ENCODE measurements around the gene CHCHD3. TPM values are rescaled to one million over a fixed set of nuclear protein-coding genes. Genes with fewer than 3 reads are reported as not detected.
A peak's percentile ranks its signal among the peaks of the same experiment; 100 is the strongest.
"Not testable (repeated sequence)": the region's sequence is repeated elsewhere in the genome, so short reads cannot be mapped to it uniquely, and the experiment has no call there.

The CHCHD3 gene
- total RNA-seq, 1 donor from 2014 or later, result 53.2 TPM

DNA sequence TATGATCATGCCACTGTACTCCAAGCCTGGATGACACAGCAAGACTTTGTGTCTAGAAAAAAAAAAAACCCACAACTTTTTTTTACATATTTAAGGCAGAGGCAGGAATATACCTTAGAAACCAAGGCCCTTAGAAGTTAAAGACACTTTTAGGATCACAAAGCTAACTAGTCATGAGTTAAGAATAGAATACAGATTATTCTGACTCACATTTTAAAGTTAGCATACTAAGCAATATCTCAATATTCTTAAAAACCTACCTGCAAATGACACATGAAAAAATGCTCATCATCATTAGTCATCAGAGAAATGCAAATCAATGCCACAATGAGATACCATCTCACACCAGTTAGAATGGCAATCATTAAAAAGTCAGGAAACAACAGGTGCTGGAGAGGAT is 177.7 kb downstream of the CHCHD3 start:
- no peak for DNase-seq (ENCODE audit: low read depth in 2 of 2)

DNA sequence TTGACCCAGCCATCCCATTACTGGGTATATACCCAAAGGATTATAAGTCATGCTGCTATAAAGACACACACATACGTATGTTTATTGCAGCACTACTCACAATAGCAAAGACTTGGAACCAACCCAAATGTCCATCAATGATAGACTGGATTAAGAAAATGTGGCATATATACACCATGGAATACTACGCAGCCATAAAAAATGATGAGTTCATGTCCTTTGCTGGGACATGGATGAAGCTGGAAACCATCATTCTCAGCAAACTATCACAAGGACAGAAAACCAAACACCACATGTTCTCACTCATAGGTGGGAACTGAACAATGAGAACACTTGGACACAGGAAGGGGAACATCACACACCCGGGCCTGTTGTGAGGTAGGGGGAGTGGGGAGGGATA is 179.6 kb downstream of the CHCHD3 start:
- DNase-seq (ENCODE audit: low read depth in 2 of 2), result not testable (repeated sequence)

DNA sequence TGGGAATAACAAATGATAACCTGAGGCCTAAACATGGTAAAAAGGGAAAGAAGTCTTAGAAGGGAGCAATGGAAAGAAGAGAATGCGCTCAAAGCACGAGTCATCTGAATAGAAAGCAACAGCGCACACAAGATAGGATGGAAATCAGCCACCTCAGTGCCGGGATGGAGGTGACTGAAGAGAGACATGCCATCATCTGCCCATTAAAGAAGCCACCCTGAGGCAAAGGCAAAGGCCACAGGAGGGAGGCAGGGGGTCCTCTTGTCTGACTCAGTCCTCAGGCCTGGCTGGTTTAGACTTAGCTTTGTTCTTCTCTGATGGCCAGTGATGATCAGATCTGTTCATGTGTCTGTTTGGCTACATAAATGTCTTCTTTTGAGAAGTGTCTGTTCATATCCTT is 180.6 kb downstream of the CHCHD3 start:
- DNase-seq (ENCODE audit: low read depth in 2 of 2), result no peak

DNA sequence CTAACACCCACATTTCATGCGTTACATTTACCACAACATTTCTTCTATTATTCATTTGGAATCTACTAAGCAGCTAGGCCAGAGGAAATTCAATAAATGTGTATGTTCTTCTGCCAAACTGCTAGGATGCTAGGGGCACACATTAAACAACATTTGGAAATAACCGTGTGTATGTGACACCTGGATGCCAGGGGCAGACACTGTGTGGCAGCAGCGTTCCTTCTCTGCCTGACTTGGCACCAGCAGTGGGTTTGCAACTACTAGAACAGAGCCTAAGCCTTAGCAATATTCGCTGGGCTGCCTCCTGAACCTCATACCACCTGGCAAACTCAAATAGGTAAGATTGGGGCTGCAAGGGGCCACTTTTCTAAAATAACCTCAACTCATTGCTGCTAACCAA is 182.1 kb downstream of the CHCHD3 start:
- peak; percentile 7 to 44 for DNase-seq (ENCODE audit: low read depth in 2 of 2)

DNA sequence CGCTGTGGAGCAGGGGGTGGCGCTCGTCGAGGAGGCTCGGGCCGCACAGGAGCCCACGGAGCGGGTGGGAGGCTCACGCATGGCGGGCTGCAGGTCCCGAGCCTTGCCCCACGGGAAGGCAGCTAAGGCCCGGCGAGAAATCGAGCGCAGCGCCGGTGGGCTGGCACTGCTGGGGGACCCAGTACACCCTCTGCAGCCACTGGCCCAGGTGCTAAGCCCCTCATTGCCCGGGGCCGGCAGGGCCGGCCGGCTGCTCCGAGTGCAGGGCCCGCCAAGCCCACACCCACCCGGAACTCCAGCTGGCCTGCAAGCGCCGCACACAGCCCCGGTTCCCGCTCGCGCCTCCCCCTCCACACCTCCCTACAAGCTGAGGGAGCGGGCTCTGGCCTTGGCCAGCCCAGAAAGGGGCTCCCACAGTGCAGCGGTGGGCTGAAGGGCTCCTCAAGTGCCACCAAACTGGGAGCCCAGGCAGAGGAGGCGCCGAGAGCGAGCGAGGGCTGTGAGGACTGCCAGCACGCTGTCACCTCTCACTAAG is 183.2 kb downstream of the CHCHD3 start:
- not testable (repeated sequence) for DNase-seq (ENCODE audit: low read depth in 2 of 2)

DNA sequence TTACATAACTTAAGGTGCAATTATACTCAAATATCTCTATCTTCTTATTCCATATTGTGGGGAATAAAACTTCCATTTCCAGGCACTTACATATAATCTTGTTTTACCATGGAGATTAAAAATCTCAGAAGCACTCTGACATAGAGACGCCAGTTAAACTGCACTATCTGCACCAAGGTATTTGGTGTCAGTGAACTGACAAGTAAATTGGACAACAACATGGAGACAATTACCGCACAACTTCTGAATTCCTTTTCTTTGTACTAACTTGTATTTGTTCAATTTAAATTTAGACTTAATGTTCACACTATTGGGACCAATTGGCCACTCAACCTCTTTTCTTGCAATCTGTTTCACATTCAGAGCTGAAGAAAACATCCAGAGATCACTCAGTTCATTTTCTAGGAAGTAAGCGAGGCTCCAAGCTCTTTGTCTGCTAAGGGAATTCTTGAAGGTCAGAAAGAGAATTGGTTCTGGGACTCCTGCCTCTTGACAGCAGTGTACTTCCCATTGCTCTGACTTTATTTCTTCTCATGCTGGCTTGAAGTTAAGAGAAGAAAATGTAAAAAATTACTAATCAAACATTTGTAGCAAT is 184.7 kb downstream of the CHCHD3 start:
- no peak for DNase-seq (ENCODE audit: low read depth in 2 of 2)

DNA sequence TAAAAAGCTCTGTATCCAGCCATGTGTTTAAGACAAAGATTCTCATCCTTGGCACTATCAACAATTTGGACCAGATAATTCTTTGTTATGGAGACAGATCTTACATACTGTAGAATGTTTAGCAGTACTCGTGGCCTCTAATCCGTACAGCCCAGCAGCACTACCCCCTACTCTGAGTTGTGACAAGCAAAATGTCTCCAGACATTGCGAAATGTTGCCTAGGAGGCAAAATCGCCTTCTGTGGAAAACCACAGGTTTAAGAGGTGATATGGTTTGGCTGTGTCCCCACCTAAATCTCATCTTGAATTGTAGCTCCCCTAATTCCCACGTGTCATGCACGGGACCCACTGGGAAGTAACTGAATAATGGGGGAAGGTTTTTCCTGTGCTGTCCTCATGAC is 186.7 kb downstream of the CHCHD3 start:
- DNase-seq (ENCODE audit: low read depth in 2 of 2), result no peak

DNA sequence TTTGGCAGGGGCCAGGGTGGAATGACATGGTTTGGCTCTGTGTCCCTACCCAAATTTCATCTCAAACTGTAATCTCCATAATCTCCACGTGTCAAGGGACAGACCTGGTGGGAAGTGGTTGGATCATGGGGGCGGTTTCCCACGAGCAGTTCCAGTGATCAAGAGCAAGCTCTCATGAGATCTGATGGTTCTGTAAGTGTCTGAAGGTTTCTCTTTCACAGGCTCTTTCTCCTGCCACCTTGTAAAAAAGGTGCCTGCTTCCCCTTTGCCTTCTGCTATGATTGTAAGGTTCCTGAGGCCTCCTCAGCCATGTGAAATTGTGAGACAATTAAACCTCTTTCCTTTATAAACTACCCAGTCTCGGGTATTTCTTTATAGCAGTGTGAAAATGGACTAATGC is 188.3 kb downstream of the CHCHD3 start:
- no peak for DNase-seq (ENCODE audit: low read depth in 2 of 2)

DNA sequence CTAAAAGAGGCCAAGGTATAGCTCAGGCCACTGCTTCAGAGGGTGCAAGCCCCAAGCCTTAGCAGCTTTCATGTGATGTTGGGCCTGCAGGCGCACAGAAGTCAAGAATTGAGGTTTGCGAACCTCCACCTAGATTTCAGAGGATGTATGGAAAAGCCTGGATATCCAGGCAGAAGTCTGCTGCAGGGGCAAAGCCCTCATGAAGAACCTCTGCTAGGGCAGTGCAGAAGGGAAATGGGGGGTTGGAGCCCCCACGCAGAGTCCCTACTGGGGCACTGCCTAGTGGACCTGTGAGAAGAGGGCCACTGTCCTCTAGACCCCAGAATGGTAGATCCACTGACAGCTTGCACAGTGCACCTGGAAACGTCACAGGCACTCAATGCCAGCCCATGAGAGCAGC is 189.1 kb downstream of the CHCHD3 start:
- not testable (repeated sequence) for DNase-seq (ENCODE audit: low read depth in 2 of 2)

DNA sequence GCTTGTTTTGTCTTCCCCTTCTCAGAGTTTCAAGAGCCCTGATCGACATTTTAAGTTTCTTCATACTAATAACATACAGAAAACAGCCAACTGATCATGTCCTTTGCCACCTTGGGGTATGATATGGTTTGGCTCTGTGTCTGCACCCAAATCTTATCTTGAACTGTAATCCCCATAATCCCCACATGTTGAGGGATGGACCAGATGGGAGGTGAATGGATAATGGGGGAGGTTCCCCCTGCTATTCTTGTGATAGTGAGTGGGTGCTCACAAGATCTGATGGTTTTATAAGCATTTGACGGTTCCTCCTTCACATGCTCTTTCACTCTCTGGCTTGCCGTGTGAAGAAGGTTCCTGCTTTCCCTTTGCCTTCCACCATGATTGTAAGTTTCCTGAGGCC is 190.3 kb downstream of the CHCHD3 start:
- DNase-seq (ENCODE audit: low read depth in 2 of 2), result no peak

DNA sequence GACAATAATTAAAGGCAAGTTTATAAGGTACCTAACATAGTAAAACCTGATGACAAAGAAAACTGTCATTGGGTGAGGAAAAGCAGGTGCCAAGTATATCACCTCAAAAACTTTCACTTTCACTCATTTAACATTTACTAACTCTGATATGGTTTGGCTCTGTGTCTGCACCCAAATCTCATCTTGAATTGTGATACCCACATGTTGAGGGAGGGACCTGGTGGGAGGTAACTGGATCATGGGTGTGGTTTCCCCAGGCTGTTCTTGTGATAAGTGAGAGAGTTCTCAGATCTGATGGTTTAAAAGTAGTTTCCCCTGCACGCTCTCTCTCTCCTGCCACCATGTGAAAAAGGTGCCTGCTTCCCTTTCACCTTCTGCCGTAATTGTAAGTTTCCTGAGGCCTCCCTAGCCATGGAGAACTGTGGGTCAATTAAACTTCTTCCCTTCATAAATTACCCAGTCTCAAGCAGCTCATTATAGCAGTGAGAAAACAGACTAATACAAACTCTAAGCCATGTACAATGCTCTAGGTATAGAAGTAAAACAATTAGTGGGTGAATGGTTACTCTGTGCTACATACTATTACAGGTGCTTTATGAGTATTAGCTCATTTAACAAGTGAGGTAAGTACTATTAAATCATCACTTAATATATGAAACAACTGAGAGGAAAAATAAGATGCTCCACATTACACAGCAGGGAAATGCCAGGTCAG is 199.0 kb downstream of the CHCHD3 start:
- DNase-seq (ENCODE audit: low read depth in 2 of 2), result no peak

DNA sequence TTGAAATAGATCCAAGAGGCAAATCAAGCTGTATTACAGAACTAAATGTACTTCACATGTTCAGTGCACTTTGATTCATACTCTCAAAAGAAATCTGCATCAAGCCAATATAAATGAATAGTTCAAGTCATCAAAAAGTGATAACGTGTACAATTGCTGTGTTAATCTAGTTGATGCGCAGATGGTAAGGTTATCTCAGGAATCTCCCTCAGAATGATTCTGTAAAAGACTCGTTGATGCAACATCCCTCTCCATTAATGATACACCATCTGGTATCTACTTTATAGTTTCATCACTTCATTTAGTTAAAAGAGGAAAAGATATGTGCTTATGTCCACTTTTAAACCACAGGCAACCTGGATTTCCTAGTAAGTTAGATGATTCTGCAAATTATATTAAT is 200.6 kb downstream of the CHCHD3 start:
- DNase-seq (ENCODE audit: low read depth in 2 of 2), result no peak

DNA sequence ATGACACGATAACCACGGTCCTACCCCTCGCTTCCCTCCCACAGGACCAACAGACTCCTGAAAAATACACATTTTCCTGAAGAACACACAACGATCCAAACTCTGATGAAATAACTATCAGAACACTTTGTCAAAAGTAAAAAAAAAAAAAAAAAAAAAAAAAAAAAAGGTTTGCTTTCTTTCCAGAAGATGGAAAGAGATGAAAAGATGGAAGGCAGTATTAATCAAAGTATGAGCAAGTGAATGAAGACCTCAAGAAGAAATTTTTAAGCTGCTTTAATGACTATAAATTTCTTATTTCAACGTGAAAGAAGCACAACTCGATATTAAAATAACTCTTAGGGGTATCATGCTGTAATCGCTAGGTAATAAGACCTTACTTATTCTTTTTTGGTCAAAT is 202.3 kb downstream of the CHCHD3 start:
- DNase-seq (ENCODE audit: low read depth in 2 of 2), result no peak

DNA sequence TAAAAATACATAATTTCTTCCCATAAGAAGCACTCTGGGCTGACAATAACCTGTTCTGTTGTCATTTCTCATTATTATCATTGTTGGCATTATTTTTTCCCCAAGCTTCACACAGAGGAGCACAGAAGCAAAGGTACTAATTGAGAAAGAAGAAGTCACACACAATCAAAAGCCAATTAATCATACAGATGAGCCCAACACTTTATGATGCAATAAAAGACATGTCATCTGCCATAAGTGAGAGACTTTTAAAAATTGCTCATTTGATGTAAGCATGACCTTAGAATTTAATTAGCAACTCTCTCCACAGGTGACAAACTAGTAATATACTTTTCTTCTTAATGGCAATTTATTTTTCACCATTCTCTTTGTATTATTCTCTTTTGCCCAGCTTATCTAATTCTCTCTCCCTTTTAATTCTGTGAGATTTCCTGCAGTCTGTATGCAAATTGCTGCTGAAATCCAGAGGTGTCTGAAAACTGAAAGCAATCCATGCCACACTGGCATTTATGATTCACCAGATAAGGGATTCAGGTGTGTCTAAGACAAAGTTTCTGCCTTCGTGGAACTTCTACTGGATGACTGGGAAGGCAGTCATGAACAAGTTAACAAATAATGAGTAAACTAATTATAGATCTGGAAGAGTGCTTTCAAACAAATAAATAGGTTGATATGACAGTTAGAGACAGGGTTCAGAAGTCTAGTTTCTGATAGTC is 203.5 kb downstream of the CHCHD3 start:
- no peak for DNase-seq (ENCODE audit: low read depth in 2 of 2)

DNA sequence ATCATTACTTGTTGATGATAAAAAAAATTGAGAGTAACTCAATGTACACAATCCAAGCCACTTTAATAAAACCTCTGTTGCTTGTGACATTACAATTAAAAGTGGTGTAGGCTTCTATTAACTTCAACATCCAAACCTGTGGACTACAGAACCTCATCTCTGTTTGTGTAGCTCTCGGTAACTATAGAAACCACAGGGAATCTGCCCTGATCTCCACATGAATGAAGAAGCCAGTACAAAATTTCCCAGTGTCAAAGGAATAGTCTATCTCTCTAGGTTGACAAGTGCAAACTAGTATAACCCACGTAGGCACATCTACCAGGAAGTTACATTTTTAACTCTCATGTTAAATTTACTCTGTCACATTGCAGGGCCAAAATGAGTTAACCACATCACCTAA is 204.3 kb downstream of the CHCHD3 start:
- no peak for DNase-seq (ENCODE audit: low read depth in 2 of 2)

DNA sequence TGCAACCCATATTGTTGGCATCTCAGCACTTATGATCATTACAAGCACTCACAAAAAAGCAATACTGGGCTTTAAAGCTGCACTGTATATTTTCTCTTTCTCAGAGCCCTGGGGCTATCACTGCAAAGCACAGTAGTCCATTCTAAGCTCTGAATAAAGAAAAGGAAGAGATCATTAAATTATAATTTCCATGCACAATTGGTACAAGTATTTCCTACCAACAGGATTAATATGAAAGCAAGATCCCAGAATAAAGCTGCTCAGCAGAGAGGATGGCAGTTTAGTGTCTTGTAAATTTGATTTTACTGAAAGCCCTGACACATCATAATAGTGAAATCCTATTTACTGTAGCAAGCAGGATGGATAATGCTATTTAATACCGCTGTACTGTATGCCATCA is 205.3 kb downstream of the CHCHD3 start:
- DNase-seq (ENCODE audit: low read depth in 2 of 2), result no peak

DNA sequence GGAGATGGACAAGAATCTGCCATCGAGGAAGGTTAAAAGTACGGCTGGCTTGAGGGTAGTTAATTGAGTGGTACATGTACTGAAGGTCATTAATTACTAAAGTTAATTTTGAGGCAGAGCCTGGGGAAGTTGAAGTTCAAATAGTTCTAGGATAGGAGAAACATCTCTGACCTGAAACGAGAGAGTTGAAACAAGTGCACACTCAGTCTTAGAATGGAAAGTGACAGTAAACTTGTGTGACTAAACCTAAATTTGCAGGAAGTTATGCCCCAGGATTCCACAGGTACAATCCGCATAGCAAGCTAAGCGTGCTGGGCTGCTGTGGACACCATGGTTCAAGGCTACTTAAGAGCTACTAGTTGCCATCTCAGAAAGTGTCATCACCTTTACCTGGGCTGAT is 209.9 kb downstream of the CHCHD3 start:
- no peak for DNase-seq (ENCODE audit: low read depth in 2 of 2)

DNA sequence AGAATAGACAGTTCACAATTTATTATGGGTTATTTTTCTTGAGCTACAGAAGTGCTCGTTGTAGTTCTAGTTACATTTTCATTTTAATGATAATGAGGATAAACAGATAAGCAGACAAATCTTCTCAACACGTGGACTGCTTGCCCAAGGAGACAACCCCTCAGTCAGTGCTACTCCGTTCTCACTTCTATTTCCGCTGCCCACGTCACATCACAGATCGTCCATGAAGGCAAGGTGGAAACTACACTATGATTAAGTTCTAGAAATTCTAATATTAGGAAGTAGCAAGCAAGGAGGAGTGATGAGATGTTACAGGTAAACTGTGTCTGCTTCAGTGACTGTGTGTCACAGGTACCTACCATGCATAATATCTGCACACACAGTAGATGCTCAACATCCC is 210.5 kb downstream of the CHCHD3 start:
- DNase-seq (ENCODE audit: low read depth in 2 of 2), result no peak

DNA sequence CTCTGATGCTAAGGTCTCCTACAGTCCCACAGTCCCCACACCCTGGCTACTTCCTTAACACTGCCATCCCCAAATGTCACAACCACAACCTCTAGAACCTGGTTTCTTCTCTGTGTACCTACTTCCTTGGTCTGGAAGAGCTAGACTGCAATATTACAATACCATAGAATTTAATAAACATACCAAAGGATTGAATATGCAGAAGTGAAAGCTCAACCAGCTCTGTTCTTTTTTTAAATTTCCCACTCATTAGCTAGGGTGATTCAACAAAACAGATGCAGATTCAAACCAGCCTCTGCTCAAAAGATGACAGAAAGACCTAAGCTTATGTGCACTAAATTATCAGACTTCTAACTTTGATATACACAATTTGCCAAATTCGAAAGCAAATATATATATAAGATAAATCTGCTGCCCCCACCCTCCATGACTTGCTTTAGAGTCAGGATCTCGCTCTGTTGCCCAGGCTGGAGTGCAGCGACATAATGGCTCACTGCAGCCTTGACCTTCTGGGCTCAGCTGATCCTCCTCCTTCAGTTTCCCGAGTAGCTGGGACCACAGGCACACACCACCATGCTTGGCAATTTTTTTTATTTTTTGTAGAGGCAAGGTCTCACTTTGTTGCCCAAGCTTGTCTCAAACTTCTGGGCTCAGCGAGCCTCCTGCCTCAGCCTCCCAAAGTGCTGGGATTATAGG is 212.6 kb downstream of the CHCHD3 start:
- DNase-seq (ENCODE audit: low read depth in 2 of 2), result no peak

DNA sequence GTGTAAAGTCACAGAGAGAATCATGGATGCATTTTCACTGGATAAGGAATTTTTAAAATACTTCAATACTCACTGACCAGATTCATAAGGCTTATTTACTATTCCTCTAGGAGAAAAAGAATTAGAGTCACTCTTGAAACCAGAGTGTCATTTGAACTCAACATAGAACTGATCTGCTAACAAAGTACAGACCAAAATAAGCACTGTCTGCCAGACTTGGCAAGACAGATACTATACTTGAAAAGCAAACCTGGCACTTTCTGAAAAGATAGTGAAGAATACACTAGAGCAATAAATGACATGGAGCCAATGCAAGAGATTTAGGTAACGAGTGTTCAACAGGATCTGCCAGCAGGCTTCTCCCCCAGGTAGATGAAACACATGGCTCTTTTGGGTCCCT is 215.3 kb downstream of the CHCHD3 start:
- no peak for DNase-seq (ENCODE audit: low read depth in 2 of 2)

DNA sequence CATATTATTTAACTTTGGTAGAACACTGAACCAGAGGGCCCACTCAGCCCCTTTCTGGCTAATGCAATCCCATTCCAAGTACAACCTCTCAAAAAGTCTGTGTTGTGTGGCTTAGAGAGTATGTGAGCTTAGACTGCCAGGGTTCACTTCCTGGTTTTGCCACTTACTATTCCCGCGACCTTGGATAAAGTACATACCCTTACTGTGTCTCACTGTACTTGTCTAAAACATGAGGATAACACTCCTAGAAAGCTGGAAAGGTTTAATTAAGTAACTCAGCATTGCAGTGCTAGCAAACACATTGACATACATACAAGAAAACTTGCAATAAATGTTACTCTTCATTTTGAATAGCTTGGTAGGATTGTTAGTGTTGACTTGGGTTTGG is 215.8 kb downstream of the CHCHD3 start:
- no peak for DNase-seq (ENCODE audit: low read depth in 2 of 2)
